Spleen (tissue), 7 donors: ENCODE results near the gene SPG7.

ENCODE experiments used
- POLR2A ChIP-seq, 3 donors: fragments of 450-650 bp; IDR thresholded peaks; one replicate each; pipeline ENCODE4 v1.5.1; 2017; ENCODE audit warnings: antibody characterized with exemption in 3 of 3, mild to moderate bottlenecking in 1 of 3
- TF ChIP-seq, protein P1 (sequence below), 11 experiments: fragments of 200-600 bp in 7 of 11; fragments of 450-650 bp in 4 of 11; sonication (generic) in 4 of 11; IDR thresholded peaks in 8 of 11; conservative IDR thresholded peaks in 3 of 11; 1 replicate in 7 of 11; 2 replicates in 4 of 11; pipeline versions ENCODE4 v1.4.0 to v1.8.0; 2016 to 2021; ENCODE audit warnings: antibody characterized with exemption in 11 of 11, inconsistent platforms in 4 of 11, mild to moderate bottlenecking in 1 of 11
- donor health status: DM: no; HTN: no; CAD: no; lungs with moderate emphysema.
- donor health status: DM: no; HTN: no; CAD: no.
- donor health status: DM: no; HTN: no; CAD: no.

- TF ChIP-seq, protein P1, sequence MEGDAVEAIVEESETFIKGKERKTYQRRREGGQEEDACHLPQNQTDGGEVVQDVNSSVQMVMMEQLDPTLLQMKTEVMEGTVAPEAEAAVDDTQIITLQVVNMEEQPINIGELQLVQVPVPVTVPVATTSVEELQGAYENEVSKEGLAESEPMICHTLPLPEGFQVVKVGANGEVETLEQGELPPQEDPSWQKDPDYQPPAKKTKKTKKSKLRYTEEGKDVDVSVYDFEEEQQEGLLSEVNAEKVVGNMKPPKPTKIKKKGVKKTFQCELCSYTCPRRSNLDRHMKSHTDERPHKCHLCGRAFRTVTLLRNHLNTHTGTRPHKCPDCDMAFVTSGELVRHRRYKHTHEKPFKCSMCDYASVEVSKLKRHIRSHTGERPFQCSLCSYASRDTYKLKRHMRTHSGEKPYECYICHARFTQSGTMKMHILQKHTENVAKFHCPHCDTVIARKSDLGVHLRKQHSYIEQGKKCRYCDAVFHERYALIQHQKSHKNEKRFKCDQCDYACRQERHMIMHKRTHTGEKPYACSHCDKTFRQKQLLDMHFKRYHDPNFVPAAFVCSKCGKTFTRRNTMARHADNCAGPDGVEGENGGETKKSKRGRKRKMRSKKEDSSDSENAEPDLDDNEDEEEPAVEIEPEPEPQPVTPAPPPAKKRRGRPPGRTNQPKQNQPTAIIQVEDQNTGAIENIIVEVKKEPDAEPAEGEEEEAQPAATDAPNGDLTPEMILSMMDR (IDR thresholded peaks at IDR 0.05 in 8 of 11, conservative IDR thresholded peaks at IDR 0.05 in 3 of 11): no peak
- TF ChIP-seq POLR2A (IDR thresholded peaks at IDR 0.05): no peak
These were observed 64.4 kb downstream of the SPG7 start for GRCh38 chr16:89572485-89573205.
